ENCODE measurements around the gene TMEM72. TPM values are rescaled to one million over a fixed set of nuclear protein-coding genes. Genes with fewer than 3 reads are reported as not detected.

Gene TMEM72
- polyA plus RNA-seq, 1 donor from 2014 or later = 1.4 TPM

DNA sequence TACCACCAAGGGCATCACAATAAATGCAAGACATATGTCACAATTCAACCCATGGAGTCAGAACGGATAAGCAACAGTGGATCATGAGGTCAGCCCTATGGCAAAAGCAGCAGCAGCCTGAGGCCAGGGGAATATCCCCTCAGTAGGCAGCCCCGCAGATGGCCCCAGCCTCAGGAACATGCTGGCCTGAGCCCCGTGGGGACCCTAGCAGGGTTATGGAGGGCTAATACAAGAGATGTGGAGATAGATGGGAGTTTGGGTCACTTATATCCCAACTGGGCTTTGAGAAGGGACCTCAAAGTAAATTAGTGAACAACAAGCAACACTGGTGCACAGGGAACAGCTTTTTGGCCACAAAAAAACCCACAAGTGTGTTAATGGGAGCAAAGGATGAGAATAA, 9.1 kb downstream of the TMEM72 start:
- Histone ChIP-seq H3K79me2 (replicated peaks; ENCODE audit: insufficient read depth, low read length) (no peaks in the 10 kb centered on the region), H3K9me2 (ENCODE audit: insufficient read depth, low read length) (no peaks in the 10 kb centered on the region), H3K4me2 (ENCODE audit: low read length) (no peak overlapping the region), H3K27ac (ENCODE audit: low read length) (no peak overlapping the region), H3K9me3 (ENCODE audit: low read length) (no peaks in the 10 kb centered on the region), H3K36me3 (ENCODE audit: insufficient read depth, low read length) (no peaks in the 10 kb centered on the region), H3K9ac (ENCODE audit: low read length) (no peak overlapping the region), H2AFZ (ENCODE audit: low read depth, low read length) (no peak overlapping the region), H3K4me3 (ENCODE audit: low read length) (no peak overlapping the region), H3F3A (ENCODE audit: insufficient read depth, low read length, poor library complexity, severe bottlenecking) (no peaks in the 10 kb centered on the region), H3K27me3 (ENCODE audit: insufficient read depth, low read depth, low read length) (no peaks in the 10 kb centered on the region), H4K20me1 (ENCODE audit: insufficient read depth) (no peaks in the 10 kb centered on the region)
- TF ChIP-seq EP300 (conservative IDR thresholded peaks at IDR 0.05; ENCODE audit: poor library complexity, severe bottlenecking) (no peak), SMC3 (conservative IDR thresholded peaks at IDR 0.05; ENCODE audit: poor library complexity) (no peak), POLR2AphosphoS5 (IDR thresholded peaks at IDR 0.05) (no peak), TAF1 (IDR thresholded peaks at IDR 0.05; ENCODE audit: low read depth) (no peak), RAD21 (conservative IDR thresholded peaks at IDR 0.05) (no peak)
- TF ChIP-seq, protein P1, sequence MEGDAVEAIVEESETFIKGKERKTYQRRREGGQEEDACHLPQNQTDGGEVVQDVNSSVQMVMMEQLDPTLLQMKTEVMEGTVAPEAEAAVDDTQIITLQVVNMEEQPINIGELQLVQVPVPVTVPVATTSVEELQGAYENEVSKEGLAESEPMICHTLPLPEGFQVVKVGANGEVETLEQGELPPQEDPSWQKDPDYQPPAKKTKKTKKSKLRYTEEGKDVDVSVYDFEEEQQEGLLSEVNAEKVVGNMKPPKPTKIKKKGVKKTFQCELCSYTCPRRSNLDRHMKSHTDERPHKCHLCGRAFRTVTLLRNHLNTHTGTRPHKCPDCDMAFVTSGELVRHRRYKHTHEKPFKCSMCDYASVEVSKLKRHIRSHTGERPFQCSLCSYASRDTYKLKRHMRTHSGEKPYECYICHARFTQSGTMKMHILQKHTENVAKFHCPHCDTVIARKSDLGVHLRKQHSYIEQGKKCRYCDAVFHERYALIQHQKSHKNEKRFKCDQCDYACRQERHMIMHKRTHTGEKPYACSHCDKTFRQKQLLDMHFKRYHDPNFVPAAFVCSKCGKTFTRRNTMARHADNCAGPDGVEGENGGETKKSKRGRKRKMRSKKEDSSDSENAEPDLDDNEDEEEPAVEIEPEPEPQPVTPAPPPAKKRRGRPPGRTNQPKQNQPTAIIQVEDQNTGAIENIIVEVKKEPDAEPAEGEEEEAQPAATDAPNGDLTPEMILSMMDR (IDR thresholded peaks at IDR 0.05; ENCODE audit: poor library complexity, severe bottlenecking) = no peak

DNA sequence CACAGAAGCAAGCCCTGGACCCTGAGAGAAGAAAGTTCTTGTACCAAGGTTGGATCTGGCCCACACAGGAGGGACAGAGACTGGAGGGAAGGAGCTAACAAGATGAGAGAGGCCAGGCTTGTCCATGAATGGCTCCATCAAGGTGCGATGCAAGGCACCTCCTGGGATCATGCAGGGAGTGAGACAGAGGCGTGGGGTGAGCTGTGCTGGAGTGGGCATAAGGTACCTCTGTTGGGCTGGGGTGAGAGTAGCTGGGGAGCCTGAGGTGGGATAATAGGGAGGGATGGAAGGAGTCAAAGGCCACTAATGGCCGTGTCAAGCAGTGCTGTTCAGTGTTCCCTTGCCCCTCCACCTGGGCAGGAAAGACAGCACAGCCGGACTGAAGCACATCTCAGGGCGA, 9.9 kb downstream of the TMEM72 start:
- Histone ChIP-seq H3K9ac (ENCODE audit: low read length) (no peak overlapping the region), H3K4me3 (ENCODE audit: low read length) (no peak overlapping the region), H3K4me2 (ENCODE audit: low read length) (no peak overlapping the region), H4K20me1 (ENCODE audit: insufficient read depth) (no peaks in the 10 kb centered on the region), H3K9me2 (ENCODE audit: insufficient read depth, low read length) (no peaks in the 10 kb centered on the region), H3K36me3 (ENCODE audit: insufficient read depth, low read length) (no peaks in the 10 kb centered on the region), H3F3A (ENCODE audit: insufficient read depth, low read length, poor library complexity, severe bottlenecking) (no peaks in the 10 kb centered on the region), H3K27ac (ENCODE audit: low read length) (no peak overlapping the region), H3K79me2 (replicated peaks; ENCODE audit: insufficient read depth, low read length) (no peaks in the 10 kb centered on the region), H3K9me3 (ENCODE audit: low read length) (no peaks in the 10 kb centered on the region), H3K27me3 (ENCODE audit: insufficient read depth, low read depth, low read length) (no peaks in the 10 kb centered on the region), H2AFZ (ENCODE audit: low read depth, low read length) (no peak overlapping the region)
- TF ChIP-seq EP300 (conservative IDR thresholded peaks at IDR 0.05; ENCODE audit: poor library complexity, severe bottlenecking) (no peak), TAF1 (IDR thresholded peaks at IDR 0.05; ENCODE audit: low read depth) (no peak), SMC3 (conservative IDR thresholded peaks at IDR 0.05; ENCODE audit: poor library complexity) (no peak), RAD21 (conservative IDR thresholded peaks at IDR 0.05) (no peak), MXI1 (conservative IDR thresholded peaks at IDR 0.05; ENCODE audit: poor library complexity, severe bottlenecking) (no peak), POLR2AphosphoS5 (IDR thresholded peaks at IDR 0.05) (no peak), EZH2 (IDR thresholded peaks at IDR 0.05; ENCODE audit: borderline replicate concordance, insufficient read depth, low read length, poor library complexity, severe bottlenecking) (no peak)
- TF ChIP-seq, protein P2, sequence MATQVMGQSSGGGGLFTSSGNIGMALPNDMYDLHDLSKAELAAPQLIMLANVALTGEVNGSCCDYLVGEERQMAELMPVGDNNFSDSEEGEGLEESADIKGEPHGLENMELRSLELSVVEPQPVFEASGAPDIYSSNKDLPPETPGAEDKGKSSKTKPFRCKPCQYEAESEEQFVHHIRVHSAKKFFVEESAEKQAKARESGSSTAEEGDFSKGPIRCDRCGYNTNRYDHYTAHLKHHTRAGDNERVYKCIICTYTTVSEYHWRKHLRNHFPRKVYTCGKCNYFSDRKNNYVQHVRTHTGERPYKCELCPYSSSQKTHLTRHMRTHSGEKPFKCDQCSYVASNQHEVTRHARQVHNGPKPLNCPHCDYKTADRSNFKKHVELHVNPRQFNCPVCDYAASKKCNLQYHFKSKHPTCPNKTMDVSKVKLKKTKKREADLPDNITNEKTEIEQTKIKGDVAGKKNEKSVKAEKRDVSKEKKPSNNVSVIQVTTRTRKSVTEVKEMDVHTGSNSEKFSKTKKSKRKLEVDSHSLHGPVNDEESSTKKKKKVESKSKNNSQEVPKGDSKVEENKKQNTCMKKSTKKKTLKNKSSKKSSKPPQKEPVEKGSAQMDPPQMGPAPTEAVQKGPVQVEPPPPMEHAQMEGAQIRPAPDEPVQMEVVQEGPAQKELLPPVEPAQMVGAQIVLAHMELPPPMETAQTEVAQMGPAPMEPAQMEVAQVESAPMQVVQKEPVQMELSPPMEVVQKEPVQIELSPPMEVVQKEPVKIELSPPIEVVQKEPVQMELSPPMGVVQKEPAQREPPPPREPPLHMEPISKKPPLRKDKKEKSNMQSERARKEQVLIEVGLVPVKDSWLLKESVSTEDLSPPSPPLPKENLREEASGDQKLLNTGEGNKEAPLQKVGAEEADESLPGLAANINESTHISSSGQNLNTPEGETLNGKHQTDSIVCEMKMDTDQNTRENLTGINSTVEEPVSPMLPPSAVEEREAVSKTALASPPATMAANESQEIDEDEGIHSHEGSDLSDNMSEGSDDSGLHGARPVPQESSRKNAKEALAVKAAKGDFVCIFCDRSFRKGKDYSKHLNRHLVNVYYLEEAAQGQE (IDR thresholded peaks at IDR 0.05; ENCODE audit: borderline replicate concordance) = no peak
- TF ChIP-seq, protein P1 (IDR thresholded peaks at IDR 0.05; ENCODE audit: poor library complexity, severe bottlenecking) = no peak

All from neural cell (in vitro differentiated cells).